ENCODE results near the gene UBE2D2. TPM values are rescaled to one million over a fixed set of nuclear protein-coding genes. Genes with fewer than 3 reads are reported as not detected.

UBE2D2 gene
- total and polyA plus RNA-seq, 10 of the 15 experiments (the other 5 are each of a cell fraction or from before 2014, with no cell fraction given), result 58.6 to 245 (median 128) TPM

GRCh38 chr5:139611703-139612584, 50.8 kb downstream of the UBE2D2 start (continued):
- TF ChIP-seq MEF2B (IDR thresholded peaks at IDR 0.05; ENCODE audit: partially characterized antibody, poor library complexity, severe bottlenecking), result no peak
- TF ChIP-seq ZBTB33 (IDR thresholded peaks at IDR 0.05), result 0 out of 2 replicates have a peak, but pooled peaks have one; percentile 13
- TF ChIP-seq MTA2 (IDR thresholded peaks at IDR 0.05; ENCODE audit: low read depth), result peak; percentile 71
- TF ChIP-seq RCOR1 (conservative IDR thresholded peaks at IDR 0.05; ENCODE audit: low read depth, low read length), result no peak
- TF ChIP-seq TBL1XR1 (IDR thresholded peaks at IDR 0.05; ENCODE audit: low read depth, low read length), result no peak
- no peak for TF ChIP-seq KDM1A (IDR thresholded peaks at IDR 0.05; ENCODE audit: borderline replicate concordance)
- TF ChIP-seq NR2F1 (conservative IDR thresholded peaks at IDR 0.05), result peak; percentile 80
- no peak for TF ChIP-seq NFYB (IDR thresholded peaks at IDR 0.05; ENCODE audit: insufficient read depth, low read depth, low read length)
- TF ChIP-seq RUNX3 (IDR thresholded peaks at IDR 0.05; ENCODE audit: low read length), result no peak
- peak; percentile 52 for TF ChIP-seq JUNB (IDR thresholded peaks at IDR 0.05)
- no peak for TF ChIP-seq YY1 (IDR thresholded peaks at IDR 0.05; ENCODE audit: low read depth, low read length)
- TF ChIP-seq ELK1 (IDR thresholded peaks at IDR 0.05; ENCODE audit: low read depth, low read length), result no peak
- TF ChIP-seq BRCA1 (IDR thresholded peaks at IDR 0.05; ENCODE audit: low read depth, low read length), result no peak
- TF ChIP-seq BCL11A (IDR thresholded peaks at IDR 0.05; ENCODE audit: low read depth, low read length), result 0 out of 2 replicates have a peak, but pooled peaks have one; percentile 35
